GM19351 (cell line): ENCODE measurements around the gene TNRC6A.
"Not testable (repeated sequence)": the region's sequence is repeated elsewhere in the genome, so short reads cannot be mapped to it uniquely, and the experiment has no call there.

ENCODE experiments used
- ATAC-seq: cut with Tn5 transposase; IDR thresholded peaks from one replicate; pipeline ENCODE4 v1.9.1; 2021; ENCODE audit warnings: mild to moderate bottlenecking, moderate library complexity; ENCODE audit not compliant: unreplicated experiment

TNRC6A gene

DNA sequence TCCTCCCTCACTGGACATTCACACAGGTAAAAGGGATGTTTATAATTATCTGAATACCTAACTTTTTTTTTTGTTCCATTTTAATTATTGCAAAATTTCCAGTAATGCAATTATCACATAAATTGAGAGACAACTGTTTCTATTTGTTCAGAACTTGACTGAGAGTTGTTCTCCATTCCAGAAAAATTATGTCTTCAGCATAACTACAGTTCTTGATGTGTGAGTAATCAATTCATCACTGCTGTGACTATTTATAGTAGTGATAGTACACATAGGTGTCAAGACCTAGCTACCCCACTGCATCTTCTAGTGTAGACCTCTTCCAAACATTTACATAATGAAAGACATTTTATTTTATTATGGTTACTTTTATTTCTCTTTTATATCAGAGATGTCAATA, 5.8 kb upstream of the TNRC6A start:
- no peak for ATAC-seq

DNA sequence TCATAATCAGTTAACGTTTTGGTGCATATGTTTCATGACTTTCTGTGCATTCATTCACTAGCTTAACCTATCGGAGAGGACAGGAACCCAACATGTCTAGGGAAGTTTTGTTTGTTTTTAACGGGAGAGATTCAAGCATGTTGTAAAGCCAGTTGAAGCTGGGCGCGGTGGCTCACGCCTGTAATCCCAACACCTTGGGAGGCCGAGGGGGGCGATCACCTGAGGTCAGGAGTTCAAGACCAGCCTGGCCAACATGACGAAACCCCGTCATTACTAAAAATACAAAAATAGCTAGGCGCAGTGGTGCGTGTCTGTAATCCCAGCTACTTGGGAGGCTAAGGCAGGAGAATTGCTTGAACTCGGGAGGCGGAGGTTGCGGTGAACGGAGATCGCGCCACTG, 1.4 kb upstream of the TNRC6A start:
- ATAC-seq: no peak

DNA sequence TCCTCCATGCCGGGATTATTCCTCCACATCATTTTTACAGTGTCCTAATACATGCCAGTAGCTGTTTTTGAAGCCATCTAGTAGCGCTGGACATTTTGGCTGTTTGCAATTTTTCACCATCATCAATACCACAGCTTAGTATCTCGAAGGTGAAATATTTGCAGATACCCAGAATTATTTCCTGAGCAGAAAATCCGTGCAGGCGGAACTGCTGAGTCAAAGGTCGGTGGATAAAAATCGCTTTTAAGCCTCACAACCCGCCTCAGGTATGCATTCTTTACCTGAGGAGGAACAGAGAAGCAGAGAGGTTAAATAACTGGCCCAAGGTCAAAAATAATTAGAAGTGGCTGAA, 584 bp upstream of the TNRC6A start:
- no peak for ATAC-seq

DNA sequence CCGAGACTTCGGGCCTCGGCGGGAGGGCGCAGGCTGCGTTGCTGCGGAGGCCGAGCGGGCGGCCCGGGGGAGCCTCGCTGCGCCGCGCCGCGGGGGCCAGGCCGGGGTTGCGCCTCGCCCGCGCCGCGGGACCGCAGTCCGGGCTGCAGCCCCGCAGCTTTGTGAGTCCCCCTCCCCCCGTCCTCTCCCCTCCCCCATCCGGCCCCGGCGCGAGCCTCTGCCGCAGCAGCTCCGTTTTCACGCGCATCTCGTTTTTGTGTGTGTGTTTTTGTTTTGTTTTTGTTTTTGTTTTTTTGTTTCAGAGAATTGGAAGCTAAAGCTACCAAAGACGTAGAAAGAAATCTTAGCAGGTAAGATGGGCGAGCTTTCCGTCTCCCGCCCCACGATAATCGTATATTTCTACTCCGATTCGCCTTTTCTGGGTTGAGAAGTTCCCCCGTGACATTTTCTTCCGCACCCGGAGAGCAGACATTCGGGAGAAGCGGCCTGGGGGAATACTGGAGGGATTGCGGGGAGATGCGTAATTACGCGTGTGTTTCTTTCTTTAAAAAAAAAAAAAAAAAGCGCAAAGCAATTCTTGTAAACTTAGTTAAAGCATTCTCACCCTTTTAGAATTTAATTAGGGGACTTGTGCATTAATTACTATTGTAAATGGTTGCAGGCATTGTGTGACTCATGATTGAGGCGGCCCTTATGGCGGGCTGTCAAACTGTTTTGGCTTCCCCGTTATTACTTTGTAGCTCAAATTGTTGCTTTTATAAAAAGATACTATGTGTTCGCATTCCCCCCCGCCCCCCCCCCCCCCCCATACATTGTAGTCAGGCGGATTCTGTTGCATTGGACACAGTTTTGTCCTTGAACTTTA, 732 bp downstream of the TNRC6A start:
- ATAC-seq: peak; percentile 18

DNA sequence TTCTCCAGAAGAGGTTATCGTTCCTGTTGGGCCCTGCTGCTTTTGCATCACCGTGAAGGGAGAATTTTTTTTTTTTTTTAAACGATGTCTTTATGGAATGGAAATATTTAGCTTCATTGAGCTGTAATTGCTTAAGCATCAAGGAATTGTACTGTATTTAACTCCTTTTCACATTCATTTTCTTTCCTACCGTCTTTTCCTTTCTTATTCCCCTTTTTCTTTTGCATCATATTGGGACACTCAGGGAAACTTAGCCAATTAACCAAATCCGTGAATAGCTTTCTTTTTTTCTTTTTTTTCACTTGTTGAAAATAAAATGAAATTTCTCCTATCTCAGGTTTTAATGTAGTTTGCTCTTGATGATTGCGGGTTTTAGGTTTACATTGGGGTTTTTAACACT, 1.5 kb downstream of the TNRC6A start:
- no peak for ATAC-seq

GRCh38 chr16:24731722-24732419, 2.4 kb downstream of the TNRC6A start:
- ATAC-seq: no peak

DNA sequence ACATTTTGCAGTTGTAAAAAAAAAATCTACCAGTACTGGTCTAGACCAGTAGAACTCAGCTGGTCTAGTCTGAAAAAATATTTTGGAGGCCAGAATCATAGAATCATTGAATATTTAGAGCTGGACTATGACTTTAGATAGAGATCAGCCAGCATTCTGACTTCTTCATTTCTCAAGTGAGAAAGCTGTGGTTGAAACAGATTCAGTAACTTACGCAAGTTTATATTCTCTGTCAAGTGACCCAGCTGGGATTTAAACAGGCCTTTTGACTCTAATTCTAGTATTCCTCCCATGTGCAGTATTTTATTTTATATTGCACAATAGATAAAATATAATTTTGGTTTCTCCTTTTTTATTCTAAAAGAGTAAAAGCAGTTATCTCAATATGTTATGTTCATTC, 4.9 kb downstream of the TNRC6A start:
- peak; percentile 53 for ATAC-seq

DNA sequence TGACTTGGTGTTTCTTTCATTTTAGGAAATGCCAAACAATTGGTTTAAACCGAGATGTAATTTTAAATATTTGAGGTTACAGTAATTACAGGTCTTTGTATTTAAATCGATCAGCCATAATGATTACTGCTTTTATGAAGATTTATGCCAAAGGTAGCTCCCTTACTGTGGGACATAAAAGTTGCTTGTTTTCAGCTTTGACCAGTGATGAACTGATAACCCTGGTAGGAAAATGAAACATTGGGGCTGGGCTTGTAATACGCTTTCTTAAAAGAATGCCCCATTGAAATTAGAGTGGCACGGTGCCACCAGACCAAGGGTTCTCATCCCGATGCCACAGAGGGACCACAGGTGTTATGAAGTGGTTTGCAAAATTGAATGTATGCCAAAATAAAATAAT, 7.3 kb downstream of the TNRC6A start:
- no peak for ATAC-seq

DNA sequence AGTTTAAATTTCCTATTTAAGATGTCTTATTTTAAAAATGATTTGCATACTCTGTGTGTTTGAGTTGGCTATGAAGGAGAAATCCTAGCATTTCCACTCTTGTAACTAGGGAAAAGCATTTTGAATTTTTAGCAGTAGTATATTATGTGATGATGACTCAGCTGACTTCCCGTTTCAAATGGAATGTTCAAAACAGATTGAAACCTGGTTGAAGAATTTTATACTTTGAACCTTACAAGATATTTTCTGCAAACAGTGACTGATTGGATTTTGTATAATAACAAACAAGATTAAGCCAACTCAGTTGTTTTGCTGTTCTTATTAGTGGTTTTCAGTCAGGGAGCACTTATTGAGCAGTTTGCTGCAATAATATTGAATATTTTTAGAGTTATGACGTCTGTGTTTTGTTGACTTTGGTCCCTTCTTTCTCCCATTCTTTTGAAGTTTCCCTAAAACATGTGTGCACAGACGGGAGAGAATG, 8.0 kb downstream of the TNRC6A start:
- no peak for ATAC-seq

DNA sequence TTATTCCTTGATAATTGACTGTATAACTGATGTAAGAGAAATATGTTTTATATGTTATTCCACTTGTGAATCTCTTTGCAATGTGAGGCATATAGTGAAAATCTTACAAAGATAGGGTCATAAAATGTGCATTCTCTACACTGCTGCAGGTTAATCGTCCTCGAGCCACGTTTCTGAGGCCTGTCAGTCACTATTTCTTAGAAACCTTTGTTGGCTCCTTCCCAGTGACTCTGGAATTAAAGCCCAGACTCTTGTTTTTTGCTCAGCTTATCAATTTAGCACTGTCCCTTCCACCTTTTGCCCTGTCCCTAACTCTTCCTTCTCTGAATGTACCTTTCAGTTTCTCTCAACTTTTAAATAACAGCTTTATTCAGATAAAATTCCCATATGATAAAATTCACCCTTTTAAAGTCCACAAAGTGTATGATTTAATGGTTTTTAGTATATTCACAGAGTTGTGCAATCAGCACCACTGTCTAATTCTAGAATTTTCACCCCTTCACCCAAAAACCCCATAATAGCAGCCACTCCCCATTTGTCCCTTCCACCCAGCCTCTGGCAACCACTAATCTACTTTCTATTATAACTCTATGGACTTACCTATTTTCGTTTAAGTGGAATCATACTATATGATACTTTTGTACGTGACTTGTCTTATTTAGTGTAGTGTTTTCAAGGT, 8.6 kb downstream of the TNRC6A start:
- ATAC-seq: no peak

DNA sequence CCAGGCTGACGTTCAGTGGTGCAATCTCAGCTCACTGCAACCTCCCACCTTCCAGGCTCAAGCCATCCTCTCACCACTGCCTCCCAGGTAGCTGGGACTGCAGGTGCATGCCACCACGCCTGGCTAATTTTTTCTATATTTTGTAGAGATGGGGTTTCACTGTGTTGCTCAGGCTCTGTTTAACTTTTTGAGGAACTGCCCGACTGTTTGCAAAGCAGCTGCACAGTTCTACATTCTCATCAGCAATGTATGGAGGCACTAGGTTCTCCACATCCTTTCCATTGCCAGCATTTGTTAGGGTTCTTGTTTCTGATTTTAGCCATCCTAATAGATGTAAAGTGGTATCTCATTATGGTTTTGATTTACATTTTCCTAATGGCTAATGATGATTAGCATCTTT, 9.4 kb downstream of the TNRC6A start:
- ATAC-seq: no peak

- ATAC-seq: no peak
These were observed 12.4 kb downstream of the TNRC6A start for GRCh38 chr16:24741862-24742261.

DNA sequence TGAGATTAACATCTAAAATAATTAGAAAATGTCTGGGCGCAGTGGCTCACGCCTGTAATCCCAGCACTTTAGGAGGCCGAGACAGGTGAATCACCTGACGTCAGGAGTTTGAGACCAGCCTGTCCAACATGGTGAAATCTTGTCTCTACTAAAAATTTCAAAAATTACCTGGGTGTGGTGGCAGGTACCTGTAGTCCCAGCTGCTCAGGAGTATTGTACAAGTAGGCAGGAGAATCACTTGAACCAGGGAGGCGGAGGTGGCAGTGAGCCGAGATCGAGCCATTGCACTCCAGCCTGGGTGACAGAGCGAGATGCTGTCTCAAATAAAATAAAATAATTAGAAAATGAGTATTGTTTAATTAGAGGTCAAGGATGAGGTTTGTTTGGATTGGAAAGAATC, 13.2 kb downstream of the TNRC6A start:
- ATAC-seq: not testable (repeated sequence)

GRCh38 chr16:24745391-24745790, 15.9 kb downstream of the TNRC6A start:
- no peak for ATAC-seq

DNA sequence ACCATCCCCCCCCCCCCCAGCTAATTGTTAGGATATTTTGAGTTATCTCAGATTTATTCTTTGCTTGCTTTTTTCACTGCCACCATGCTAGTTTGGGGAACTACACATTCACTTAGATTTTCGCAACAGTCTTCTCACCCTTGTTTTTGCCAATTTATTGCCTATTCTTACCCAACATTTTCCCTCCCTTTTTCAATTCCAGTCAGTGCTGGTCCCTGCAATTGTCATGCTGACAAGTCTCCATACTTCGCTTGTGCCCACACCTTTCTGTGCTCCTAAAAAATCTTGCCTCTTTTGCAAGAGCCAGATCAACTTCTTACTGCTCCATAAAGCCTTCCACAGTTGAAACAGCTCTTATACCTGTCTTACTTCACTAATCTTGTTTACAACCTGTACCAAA, 16.3 kb downstream of the TNRC6A start:
- ATAC-seq: no peak

DNA sequence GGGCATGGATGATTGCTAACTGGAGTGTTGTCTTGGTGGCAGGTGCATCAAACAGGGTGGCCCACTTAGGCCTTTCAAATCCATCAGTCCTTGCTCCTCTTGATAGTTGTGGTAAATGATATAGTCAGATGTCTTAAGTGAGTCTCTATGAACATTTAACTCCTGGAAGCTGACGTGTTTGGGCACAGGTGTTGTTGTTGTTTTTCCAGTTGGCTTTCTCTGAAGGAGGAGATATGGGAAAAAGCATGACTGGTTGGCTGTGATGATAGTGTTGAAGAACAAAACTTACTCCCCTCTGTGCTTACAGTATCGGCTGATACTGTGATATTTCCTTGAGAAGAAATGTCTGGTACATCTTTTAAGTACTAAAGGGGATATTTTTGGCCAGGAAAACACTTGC, 18.0 kb downstream of the TNRC6A start:
- no peak for ATAC-seq

DNA sequence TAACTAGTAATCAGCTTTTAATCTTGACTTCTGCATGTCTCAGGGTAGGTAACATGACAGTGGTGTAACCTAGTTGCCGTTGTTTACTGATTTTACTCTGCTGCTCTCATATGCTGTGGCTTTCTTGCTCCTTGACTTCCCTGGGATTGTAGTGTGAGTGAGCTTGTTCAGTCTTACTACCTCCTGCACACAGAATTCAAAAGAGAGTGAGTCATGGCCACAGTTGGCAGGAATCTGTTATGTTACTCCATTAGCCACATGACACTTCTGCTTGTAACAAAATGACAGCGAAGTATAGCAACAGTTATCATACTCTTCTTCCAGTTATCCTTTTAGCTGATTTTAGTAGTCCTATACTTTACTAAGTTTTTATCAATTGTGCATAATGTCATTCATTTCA, 18.8 kb downstream of the TNRC6A start:
- no peak for ATAC-seq

DNA sequence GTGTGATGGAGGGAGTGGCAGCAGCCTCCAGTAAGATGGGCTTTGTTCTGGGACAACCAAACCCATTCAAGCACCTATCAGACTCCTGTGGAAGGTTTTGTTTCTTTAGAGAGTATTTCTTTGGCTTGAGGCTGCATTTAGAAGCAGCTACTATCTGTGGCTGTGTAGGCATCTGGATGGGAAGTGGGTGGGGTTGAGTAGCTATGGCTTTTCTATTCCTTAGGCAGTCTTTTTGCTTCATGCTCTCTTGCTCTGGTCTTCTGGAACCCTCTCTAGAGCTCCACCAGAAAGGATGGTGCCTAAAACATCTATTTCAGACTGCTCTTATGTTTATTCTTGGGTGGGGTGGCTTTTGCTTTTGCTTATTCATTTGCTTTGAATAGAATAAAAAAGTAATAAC, 19.9 kb downstream of the TNRC6A start:
- ATAC-seq: no peak

- ATAC-seq: not testable (repeated sequence)
These were observed 20.4 kb downstream of the TNRC6A start for GRCh38 chr16:24749872-24750271.

DNA sequence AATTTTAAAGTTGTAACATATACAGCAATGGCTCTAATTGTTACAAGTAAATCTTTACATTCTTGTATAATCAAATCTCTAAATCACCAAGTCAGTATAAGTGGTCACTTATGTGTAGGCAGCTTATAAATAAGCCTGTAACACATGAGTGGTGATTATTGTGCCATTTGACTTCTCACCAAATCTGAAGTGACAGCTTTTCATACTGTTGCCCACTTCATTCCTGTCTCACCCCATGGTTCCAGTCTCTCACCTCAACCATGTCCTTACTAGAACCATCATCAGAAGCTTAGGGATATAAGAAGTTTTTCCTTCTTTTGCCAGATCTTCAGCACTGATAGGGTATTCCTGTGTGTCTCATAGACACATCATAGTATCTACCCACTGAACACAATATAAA, 23.5 kb downstream of the TNRC6A start:
- ATAC-seq: no peak

DNA sequence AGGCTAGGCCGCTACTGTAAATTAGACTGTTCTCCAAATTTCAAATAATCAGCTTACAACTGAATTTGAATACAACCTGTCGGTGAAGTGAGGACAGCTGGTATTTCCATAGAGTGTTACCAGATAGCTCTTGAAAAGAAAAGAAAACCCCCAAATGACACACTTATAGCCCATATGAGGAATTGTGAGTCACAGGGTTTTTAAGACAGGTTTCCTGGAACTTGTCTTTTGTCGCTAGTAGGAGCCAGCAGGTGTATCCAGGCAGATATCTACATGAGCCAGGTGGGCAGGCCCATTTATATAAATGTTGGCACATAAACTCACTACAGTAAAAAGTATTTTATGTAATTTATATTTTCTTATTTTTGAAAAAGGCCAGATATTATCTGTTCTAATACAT, 24.0 kb downstream of the TNRC6A start:
- no peak for ATAC-seq

DNA sequence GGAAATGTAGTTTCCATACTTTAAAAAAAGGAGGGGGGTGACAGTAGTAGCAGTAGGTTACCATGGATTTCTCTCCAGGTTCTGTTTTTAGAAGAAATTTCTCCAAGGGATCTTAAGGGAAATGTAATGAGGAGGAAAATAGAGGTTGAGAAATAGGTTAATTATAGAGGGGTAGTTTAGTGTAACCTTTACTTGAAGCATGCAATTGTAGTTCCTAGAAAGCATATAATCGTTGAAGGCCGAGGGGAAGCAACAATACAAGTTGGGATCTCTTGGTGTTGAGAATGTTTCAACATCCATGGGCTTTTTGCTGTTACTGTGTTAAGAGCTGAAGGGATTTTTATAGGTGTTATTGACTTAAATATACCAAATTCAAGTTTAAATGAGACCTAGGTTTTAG, 25.1 kb downstream of the TNRC6A start:
- no peak for ATAC-seq
